Gastroesophageal sphincter (tissue), 4 donors: ENCODE measurements around the gene TTC21A. TPM values are rescaled to one million over a fixed set of nuclear protein-coding genes. Genes with fewer than 3 reads are reported as not detected.

Experiments used
- ATAC-seq: fragments of 150-250 bp; one replicate; pipeline ENCODE4 v1.9.1; 2016; ENCODE audit warnings: mild to moderate bottlenecking, moderate library complexity
- H3K27ac ChIP-seq, 4 donors: fragments of 200-600 bp; sonication (generic) in 3 of 4; 1 replicate in 3 of 4; 2 replicates in 1 of 4; pipeline ENCODE4 v1.5.1; 2016 to 2019
- H3K27me3 ChIP-seq: fragments of 200-600 bp; sonication (generic); one replicate; pipeline ENCODE4 v1.5.1; 2019
- H3K36me3 ChIP-seq, 2 donors: fragments of 200-600 bp; sonication (generic); one replicate each; pipeline ENCODE4 v1.5.1; 2019; ENCODE audit warnings: control low read depth in 1 of 2
- H3K4me1 ChIP-seq, 3 donors: fragments of 200-600 bp; sonication (generic); 1 replicate in 2 of 3; 2 replicates in 1 of 3; pipeline ENCODE4 v1.5.1; 2016 to 2019; ENCODE audit warnings: control low read depth in 2 of 3
- H3K4me3 ChIP-seq, 2 donors: fragments of 200-600 bp; sonication (generic); one replicate each; pipeline ENCODE4 v1.5.1; 2019; ENCODE audit warnings: mild to moderate bottlenecking in 1 of 2, moderate library complexity in 1 of 2
- H3K9me3 ChIP-seq, 3 donors: fragments of 200-600 bp; sonication (generic); one replicate each; pipeline ENCODE4 v1.5.1; 2017 to 2019; ENCODE audit warnings: control low read depth in 2 of 3
- CTCF ChIP-seq, 4 experiments: fragments of 200-600 bp in 2 of 4; fragments of 450-650 bp in 2 of 4; sonication (generic) in 1 of 4; IDR thresholded peaks; one replicate each; pipeline ENCODE4 v1.5.1; 2017 to 2019; ENCODE audit warnings: antibody characterized with exemption in 4 of 4, mild to moderate bottlenecking in 2 of 4, moderate library complexity in 2 of 4
- EP300 ChIP-seq: sonication (generic); formaldehyde crosslinking; IDR thresholded peaks from one replicate; pipeline ENCODE4 v1.6.1; 2017; ENCODE audit warnings: antibody characterized with exemption, mild to moderate bottlenecking
- POLR2A ChIP-seq, 2 donors: fragments of 450-650 bp; IDR thresholded peaks; one replicate each; pipeline ENCODE4 v1.6.1; 2017; ENCODE audit warnings: antibody characterized with exemption in 2 of 2, mild to moderate bottlenecking in 2 of 2, moderate library complexity in 1 of 2
- POLR2AphosphoS5 ChIP-seq: sonication (generic); formaldehyde crosslinking; IDR thresholded peaks from one replicate; pipeline ENCODE4 v1.6.1; 2017; ENCODE audit warnings: antibody characterized with exemption
- WGBS, 2 donors: methylation state at CpG; one replicate each; pipeline ENCODE4 v1.1.5; 2018; ENCODE audit warnings: low coverage in 1 of 2; 5-methylcytosine and 5-hydroxymethylcytosine counted together
- total RNA-seq, 4 donors: library from RNA; depleted of rRNA; stranded (reverse); fragments of >200 nt; gene quantifications; one replicate each; pipeline ENCODE4 v1.1.0, GENCODE V29; 2016

TTC21A gene
- total RNA-seq, 4 donors from 2014 or later, result 0.54 to 8.5 (median 5.0) TPM

- Histone ChIP-seq H3K27ac (peak overlapping the region; percentile 98 to 100 (median 100)), H3K9me3 (no peaks in the 10 kb centered on the region), H3K4me3 (peak overlapping the region in 1 of 2 donors; percentile 99), H3K36me3 (no peaks in the 10 kb centered on the region), H3K4me1 (peaks cover 2 to 42% (median 20%) of the 10 kb centered on the region in 3 donors), H3K27me3 (no peaks in the 10 kb centered on the region)
- TF ChIP-seq POLR2AphosphoS5, result no peak
- no peak for TF ChIP-seq EP300
- no peak for TF ChIP-seq POLR2A (IDR thresholded peaks at IDR 0.05)
- TF ChIP-seq CTCF (IDR thresholded peaks at IDR 0.05), result no peak
- no peak for ATAC-seq
- WGBS, 2 donors, result 48 to 58% methylated on average over 15 to 16 of the region's 18 CpGs
Measured at GRCh38 chr3:39154280-39155021, 47.0 kb downstream of the TTC21A start.

GRCh38 chr3:39156421-39156820 is 48.9 kb downstream of the TTC21A start:
- H3K9me3 ChIP-seq, result no peaks in the 10 kb centered on the region
- TF ChIP-seq POLR2AphosphoS5 (no peak), CTCF (IDR thresholded peaks at IDR 0.05) (no peak), POLR2A (IDR thresholded peaks at IDR 0.05) (no peak), EP300 (no peak)
- no peak for ATAC-seq
- 70 to 73% methylated on average over 4 of the region's 4 CpGs for WGBS, 2 donors
- no peaks in the 10 kb centered on the region for H3K36me3 ChIP-seq
- H3K4me3 ChIP-seq, result no peak overlapping the region
- no peaks in the 10 kb centered on the region for H3K27me3 ChIP-seq
- H3K27ac ChIP-seq, result peak overlapping the region in 2 of 4 donors; percentile 63 to 100
- peaks cover 0 to 22% (median 5%) of the 10 kb centered on the region in 3 donors for H3K4me1 ChIP-seq

DNA sequence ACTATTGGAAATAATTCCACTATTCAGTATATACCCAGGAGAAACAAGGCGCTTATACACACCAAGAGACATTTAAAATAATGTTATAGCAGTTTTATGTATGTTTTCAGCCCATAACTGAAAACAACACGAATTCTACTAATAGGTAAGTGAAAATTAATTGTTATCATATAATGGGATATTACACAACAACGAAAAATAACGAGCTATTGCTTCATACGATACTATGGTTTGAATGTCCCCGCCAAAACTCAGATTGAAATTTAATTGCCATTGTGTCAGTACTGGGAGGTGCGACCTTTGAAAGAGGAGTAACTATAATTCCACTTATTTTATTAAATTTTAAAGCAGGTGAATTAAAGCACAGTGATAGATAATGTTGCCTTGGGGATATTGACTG is 49.9 kb downstream of the TTC21A start:
- H3K4me3 ChIP-seq, result no peak overlapping the region
- no peaks in the 10 kb centered on the region for H3K27me3 ChIP-seq
- H3K27ac ChIP-seq, result no peak overlapping the region
- no peaks in the 10 kb centered on the region for H3K36me3 ChIP-seq
- no peak for ATAC-seq
- H3K4me1 ChIP-seq, result peaks cover 0 to 14% (median 0%) of the 10 kb centered on the region in 3 donors
- H3K9me3 ChIP-seq, result no peaks in the 10 kb centered on the region
- 82 to 96% methylated on average over 6 to 7 of the region's 7 CpGs for WGBS, 2 donors
- TF ChIP-seq EP300 (no peak), CTCF (IDR thresholded peaks at IDR 0.05) (no peak), POLR2A (IDR thresholded peaks at IDR 0.05) (no peak), POLR2AphosphoS5 (no peak)

DNA sequence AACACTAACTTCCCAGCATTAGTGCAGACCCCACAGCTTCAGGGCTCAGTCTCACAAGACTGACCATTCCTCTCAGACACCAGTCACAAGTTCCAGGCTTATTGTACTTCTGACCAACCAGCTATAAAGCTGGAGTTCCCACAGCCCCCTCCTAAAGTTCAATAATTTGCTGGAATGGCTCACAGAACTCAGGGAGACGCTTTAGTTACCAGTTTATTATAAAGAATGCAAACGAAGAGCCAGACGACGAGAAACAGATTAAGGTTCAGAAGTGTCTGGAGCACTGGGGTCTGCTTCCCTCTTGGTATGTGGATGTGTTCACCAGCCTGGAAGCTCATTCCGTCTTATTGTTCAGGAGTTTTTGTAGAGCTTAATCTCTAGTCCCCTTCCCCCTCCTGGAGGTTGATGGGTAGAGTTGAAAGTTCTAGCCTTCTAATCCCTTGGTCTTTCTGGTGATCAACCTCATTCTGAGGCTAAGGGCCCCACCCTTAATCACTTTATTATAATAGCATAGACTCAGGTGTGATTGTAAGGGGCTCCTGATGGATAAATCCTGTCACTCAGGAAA is 50.8 kb downstream of the TTC21A start:
- H3K4me1 ChIP-seq, result peaks cover 0 to 14% (median 0%) of the 10 kb centered on the region in 3 donors
- peak overlapping the region in 1 of 4 donors; percentile 12 for H3K27ac ChIP-seq
- 41 to 56% methylated on average over 5 of the region's 5 CpGs for WGBS, 2 donors

More for the DNA sequence above, 50.8 kb downstream of the TTC21A start:
- Histone ChIP-seq H3K27me3 (no peaks in the 10 kb centered on the region), H3K36me3 (no peaks in the 10 kb centered on the region), H3K4me3 (no peak overlapping the region), H3K9me3 (no peaks in the 10 kb centered on the region)
- no peak for ATAC-seq
- no peak for TF ChIP-seq EP300
- TF ChIP-seq CTCF (IDR thresholded peaks at IDR 0.05), result no peak
- TF ChIP-seq POLR2A (IDR thresholded peaks at IDR 0.05), result no peak
- no peak for TF ChIP-seq POLR2AphosphoS5
